Urinary bladder (tissue), 4 donors: ENCODE data around the gene AKAP5. TPM values are rescaled to one million over a fixed set of nuclear protein-coding genes. Genes with fewer than 3 reads are reported as not detected.
A peak's percentile ranks its signal among the peaks of the same experiment; 100 is the strongest.

Experiments
- DNase-seq: peaks from one replicate; pipeline ENCODE4 v3.0.0-alpha.2; 2015; ENCODE audit errors: extremely low spot score
- H3K27ac ChIP-seq: one replicate; pipeline ENCODE4 v1.5.1; 2013; ENCODE audit warnings: low read depth, mild to moderate bottlenecking, moderate library complexity
- H3K36me3 ChIP-seq: one replicate; pipeline ENCODE4 v1.6.1; 2013; ENCODE audit warnings: mild to moderate bottlenecking, moderate library complexity; ENCODE audit not compliant: insufficient read depth
- H3K4me1 ChIP-seq: one replicate; pipeline ENCODE4 v1.6.1; 2013; ENCODE audit warnings: mild to moderate bottlenecking, moderate library complexity; ENCODE audit not compliant: insufficient read depth
- H3K4me3 ChIP-seq: one replicate; pipeline ENCODE4 v1.5.1; 2013; ENCODE audit warnings: low read depth, low read length
- WGBS: extraction: QIAGEN DNeasy Blood & Tissue Kit; methylation state at CpG from one replicate; pipeline ENCODE4 v1.1.7; 2013; 5-methylcytosine and 5-hydroxymethylcytosine counted together
- polyA plus RNA-seq: library from polyadenylated mRNA; stranded (reverse); fragments of 200-250 nt; gene quantifications from one replicate; pipeline ENCODE4 v1.2.3, GENCODE V29; 2013
- total RNA-seq: library from RNA; depleted of rRNA; stranded (reverse); fragments of >200 nt; gene quantifications from one replicate; pipeline ENCODE4 v1.2.3, GENCODE V29; 2014
- donor health status: healthy with polysubstance abuse.
- donor health status: healthy.

Gene AKAP5
- total and polyA plus RNA-seq, 2 donors: 0.35 to 5.6 TPM

DNA sequence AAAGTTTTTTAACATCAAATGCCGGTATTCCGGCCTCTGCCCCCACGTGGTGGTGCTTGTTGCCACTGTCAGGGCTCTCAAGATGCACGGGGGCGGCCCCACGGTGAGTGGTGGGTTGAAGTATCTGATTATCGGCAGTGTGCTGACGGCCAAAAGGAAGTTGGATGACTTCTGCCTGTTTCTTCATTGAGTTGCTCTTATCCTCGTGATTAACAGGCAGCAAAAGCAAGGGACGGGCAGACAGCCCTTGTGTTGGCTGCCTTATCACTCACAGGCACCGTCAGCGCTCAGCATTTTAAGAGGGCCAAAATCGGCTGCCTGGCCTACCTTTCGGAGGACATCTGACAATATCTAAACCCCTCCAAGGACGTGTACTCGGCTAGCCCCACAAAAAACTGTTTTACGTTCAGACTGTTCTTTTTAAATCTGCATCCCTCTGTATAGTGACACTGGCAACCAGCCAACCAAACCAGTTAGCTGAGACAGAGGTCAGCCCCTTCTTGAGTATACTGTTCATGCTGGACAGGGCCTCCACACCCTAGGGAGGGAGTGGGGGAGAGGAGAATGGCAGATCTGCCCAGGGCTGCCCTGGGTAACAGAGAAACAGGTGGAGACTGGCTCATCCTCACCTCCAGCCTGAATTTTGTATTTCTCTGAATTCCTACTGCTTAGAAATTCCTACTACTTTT, 22.9 kb upstream of the AKAP5 start:
- Histone ChIP-seq H3K27ac (no peak overlapping the region), H3K4me3 (no peak overlapping the region), H3K36me3 (no peaks in the 10 kb centered on the region), H3K4me1 (no peaks in the 10 kb centered on the region)
- 72% methylated on average over 17 of the region's 17 CpGs for WGBS
- DNase-seq: no peak

DNA sequence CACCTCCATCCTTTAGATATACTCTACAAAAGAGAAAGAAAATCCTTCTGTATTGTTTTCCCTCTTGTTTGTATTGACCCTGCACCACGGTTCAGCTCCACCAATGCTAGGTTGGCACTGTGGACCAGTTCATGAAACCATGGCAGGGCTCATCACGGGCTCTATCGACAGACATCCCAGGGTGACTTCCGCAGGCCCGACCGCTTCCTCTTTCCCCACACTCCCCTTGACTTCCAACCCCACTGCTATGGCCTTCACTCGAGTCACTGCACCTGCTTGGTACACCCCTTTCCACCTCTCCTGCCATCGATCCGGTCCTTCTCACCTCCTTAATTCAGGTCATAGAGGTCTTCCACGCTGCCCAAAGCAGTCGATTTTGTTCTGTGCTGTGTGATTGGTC, 21.2 kb upstream of the AKAP5 start:
- Histone ChIP-seq H3K4me3 (no peak overlapping the region), H3K27ac (no peak overlapping the region), H3K36me3 (no peaks in the 10 kb centered on the region), H3K4me1 (no peaks in the 10 kb centered on the region)
- no peak for DNase-seq
- WGBS: 90% methylated on average over 11 of the region's 11 CpGs

DNA sequence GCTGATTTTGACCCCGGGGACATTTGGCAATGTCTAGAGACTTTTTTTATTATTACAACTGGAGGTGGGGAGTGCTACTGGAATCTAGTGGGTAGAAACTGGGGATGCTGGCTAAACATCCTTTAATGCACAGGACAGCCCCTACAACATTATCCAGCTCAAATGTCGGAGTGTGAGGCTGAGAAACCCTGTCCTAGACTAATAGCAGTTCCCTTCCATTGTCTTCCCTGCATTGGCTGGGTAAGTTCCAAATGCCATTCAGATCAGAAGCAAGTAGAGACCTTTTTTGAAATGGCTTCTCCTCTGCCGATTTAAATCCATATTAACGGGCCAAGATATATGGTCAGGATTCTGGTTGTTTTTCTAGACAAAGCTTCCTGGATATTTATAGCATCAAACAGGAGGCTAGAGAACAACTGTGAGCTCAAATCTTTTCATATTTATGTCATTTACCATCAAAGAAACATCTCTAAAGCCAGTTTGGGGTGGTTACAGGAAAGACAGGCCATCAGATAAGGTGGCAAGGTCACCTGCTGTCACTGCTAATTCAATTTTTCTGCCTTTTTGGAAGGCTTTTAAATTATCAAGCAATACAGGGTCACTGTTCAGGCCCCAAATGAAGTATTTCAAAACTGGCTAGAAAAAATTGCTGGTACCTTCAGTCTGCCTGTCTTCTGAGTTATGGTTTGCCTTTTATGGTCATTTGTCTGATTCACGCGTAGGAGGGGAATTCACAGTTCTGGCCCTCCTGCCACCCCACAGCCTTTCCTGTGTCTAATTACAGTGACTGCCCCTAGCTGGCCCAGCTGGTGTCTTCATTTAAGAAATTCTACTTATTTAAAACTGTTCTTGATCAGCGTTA, 20.1 kb upstream of the AKAP5 start:
- WGBS: 49% methylated on average over 7 of the region's 7 CpGs
- Histone ChIP-seq H3K4me1 (no peaks in the 10 kb centered on the region), H3K36me3 (peaks cover 2% of the 10 kb centered on the region), H3K27ac (peak overlapping the region; percentile 52), H3K4me3 (no peak overlapping the region)
- DNase-seq: no peak

DNA sequence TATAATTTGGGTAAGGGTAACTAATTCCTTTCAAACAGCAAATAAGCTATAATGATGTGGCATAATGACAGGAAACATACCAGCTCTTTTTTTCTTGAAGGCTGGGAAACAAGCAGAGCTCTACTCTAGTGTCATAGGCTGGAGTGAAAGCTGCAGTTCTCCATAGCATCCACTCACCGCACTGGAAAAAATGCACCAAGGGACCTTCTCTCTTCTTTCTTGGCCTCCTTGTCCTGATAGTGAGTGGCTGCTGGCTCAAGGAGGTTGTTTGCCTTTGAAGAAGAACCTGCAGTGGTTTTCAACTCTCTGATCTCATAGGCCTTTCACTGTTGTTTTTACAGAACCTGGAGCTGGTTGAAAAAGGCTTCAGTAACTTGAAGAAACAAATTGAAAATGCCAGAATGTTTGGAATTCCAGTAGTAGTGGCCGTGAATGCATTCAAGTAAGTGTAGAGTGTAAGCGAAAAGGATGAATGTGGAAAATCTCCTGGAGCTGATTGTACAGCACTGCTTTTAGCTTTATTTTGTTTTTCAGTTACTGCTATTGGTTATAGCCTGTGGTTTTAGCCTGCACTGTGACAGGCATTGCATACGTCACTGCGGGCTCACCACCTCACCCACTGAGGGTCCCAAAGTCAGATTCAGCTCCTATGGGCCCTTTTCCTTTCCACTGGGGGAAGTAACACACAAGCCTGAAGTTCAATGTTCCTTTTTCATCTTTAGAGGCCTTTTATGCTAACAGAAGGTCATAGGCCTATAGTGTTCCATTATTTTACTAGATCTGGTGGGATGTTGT, 17.2 kb upstream of the AKAP5 start:
- Histone ChIP-seq H3K27ac (no peak overlapping the region), H3K4me1 (no peaks in the 10 kb centered on the region), H3K36me3 (peaks cover 2% of the 10 kb centered on the region), H3K4me3 (no peak overlapping the region)
- 85% methylated on average over 5 of the region's 5 CpGs for WGBS
- no peak for DNase-seq

DNA sequence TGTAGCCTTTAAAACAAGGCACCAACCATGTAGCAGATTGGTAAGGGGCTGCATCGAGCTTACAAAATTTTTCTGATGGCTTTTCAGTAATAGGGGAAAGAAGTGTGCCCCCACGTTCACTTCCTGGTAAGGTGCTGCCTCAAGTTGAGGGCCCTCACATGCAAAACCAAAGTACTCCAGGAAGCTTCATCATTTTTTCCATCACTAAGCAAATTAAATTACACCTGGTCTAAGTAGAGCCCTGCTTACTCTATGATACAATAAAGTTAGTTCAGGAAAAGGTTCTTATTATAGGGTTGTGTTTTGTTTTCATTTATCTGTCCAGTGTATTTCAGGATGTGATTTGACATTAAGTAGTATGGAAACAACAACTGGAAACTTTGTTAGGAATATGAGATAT, 15.0 kb upstream of the AKAP5 start:
- 86% methylated on average over 2 of the region's 2 CpGs for WGBS
- H3K36me3 ChIP-seq: peaks cover 2% of the 10 kb centered on the region
- H3K27ac ChIP-seq: no peak overlapping the region
- H3K4me3 ChIP-seq: no peak overlapping the region
- H3K4me1 ChIP-seq: no peaks in the 10 kb centered on the region
- no peak for DNase-seq

DNA sequence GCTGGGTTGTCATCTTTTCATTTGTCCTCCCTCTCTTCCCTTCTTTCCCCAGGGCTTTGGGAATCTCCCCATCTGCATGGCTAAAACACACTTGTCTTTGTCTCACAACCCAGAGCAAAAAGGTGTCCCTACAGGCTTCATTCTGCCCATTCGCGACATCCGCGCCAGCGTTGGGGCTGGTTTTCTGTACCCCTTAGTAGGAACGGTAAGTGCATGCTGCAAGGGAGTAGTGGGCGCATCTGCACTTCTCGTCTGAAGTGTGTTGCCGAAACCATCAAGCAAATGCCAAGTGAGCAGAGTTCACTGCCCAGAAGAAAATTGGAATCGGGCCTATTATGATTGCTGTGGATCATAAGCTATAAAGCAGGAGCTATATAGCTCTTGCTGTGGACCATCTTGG, 10.6 kb upstream of the AKAP5 start:
- no peak overlapping the region for H3K4me3 ChIP-seq
- WGBS: 95% methylated on average over 10 of the region's 10 CpGs
- H3K27ac ChIP-seq: no peak overlapping the region
- H3K4me1 ChIP-seq: no peaks in the 10 kb centered on the region
- DNase-seq: no peak
- no peaks in the 10 kb centered on the region for H3K36me3 ChIP-seq

DNA sequence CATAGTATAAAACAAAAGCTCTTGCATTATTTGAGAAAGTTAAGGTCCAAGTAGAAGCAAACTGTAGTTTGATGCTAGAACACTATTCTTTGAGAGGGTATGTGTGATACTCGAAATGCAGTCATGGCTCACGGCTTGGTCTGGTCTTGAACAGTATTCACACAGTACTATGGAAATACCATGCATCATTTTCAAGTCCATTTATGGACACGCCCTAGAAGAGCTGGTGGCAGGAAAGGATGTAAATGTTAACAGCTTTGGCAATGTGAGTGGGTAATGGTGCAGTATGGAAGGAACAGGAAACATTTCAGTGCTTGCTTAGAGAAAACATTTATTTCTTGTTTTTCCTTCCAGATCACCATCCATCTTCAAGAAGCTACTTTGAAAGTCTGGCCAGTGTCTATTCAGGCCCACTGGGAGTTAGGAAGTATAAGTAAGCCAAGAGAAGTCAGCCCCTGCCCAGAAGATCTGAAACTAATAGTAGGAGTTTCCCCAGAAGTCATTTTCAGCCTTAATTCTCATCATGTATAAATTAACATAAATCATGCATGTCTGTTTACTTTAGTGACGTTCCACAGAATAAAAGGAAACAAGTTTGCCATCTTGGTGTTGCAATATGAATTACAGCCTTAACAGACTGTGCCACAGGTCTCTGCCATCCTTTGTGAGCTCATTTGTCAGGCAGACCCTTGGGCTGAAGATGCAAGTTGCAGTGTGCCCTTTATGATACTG, 5.7 kb upstream of the AKAP5 start:
- no peak overlapping the region for H3K27ac ChIP-seq
- DNase-seq: no peak
- no peak overlapping the region for H3K4me3 ChIP-seq
- H3K4me1 ChIP-seq: no peaks in the 10 kb centered on the region
- no peaks in the 10 kb centered on the region for H3K36me3 ChIP-seq
- WGBS: 73% methylated on average over 4 of the region's 4 CpGs

DNA sequence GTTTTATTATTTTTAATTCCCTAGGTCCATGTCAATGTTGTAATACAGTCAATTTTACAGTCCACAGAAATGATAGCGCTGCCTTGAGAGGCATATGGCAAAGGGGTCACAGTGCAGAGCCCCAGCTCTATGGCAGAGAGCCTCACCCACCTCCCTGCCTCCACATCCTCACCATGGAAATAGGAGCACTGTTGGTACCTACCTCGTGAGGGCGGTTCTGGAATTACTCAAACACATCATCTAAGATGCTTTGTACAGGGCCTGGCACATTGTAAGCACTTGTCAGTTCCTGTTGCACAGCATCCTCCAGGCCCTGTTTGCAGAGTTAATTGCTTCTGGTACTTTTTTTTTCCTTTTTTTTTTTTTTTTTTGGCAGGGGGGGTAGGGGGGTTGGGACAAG, 4.1 kb upstream of the AKAP5 start:
- 90% methylated on average over 3 of the region's 3 CpGs for WGBS

DNA sequence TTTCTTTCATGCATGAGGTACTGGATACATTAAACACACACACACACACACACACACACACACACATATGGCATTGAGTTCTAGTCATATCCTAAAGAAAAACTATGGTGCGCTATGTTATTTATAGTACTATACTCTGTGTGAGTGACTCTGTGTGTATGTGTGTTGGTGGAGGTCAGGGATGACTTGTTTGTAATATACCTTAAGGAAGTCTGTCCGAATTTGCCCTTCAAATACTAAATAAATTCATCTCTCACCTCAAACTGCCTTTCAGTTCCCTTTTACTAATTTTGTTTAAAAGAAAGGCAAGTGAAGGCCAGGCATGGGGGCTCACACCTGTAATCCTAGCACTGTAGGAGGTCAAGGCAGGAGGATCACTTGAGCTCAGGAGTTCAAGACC, 2.1 kb upstream of the AKAP5 start:
- WGBS: 92% methylated on average over 2 of the region's 2 CpGs
- Histone ChIP-seq H3K4me3 (no peak overlapping the region), H3K27ac (no peak overlapping the region), H3K36me3 (no peaks in the 10 kb centered on the region), H3K4me1 (no peaks in the 10 kb centered on the region)
- no peak for DNase-seq

More for the DNA sequence above, 4.1 kb upstream of the AKAP5 start:
- no peaks in the 10 kb centered on the region for H3K4me1 ChIP-seq
- H3K4me3 ChIP-seq: no peak overlapping the region
- DNase-seq: no peak
- no peaks in the 10 kb centered on the region for H3K36me3 ChIP-seq
- no peak overlapping the region for H3K27ac ChIP-seq

DNA sequence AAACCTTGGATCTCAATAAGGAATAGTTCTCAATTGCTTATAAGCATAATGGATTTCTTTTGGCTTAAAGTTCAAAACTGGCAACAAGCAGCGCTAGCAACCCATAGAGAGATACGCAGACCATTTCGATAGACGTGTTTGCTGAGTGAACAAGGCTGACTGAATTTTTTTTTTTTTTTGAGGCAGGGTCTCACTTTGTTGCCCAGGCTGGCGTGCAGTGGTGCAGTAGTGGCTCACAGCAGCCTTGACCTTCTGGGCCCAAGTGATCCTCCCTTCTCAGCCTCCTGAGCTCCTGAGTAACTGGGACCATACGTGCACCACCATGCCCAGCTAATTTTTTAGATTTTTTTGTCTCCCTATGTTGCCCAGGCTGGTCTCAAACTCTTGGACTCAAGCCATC, 1.4 kb upstream of the AKAP5 start:
- DNase-seq: no peak
- no peak overlapping the region for H3K4me3 ChIP-seq
- WGBS: 97% methylated on average over 6 of the region's 6 CpGs
- H3K27ac ChIP-seq: no peak overlapping the region
- no peaks in the 10 kb centered on the region for H3K4me1 ChIP-seq
- no peaks in the 10 kb centered on the region for H3K36me3 ChIP-seq

DNA sequence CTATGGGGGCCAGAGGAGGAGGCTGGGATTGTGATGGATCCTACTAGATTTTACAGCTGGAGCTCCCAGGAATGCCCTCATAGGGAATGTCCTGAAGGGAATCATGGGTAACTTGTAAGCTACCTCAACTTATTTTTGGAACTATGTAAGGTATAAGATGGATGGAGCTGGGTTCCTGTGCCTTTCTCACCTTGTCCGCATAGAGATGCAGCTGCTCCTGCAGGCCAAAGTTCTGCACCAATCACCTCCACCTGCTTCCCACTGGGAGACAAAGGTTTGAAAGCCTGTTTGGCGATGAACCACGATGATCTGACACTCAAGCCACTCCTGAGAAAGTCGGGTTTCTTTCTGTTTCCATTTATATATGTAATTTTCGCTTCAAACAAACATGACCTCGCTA, 648 bp upstream of the AKAP5 start:
- 20% methylated on average over 6 of the region's 6 CpGs for WGBS
- no peaks in the 10 kb centered on the region for H3K4me1 ChIP-seq
- H3K36me3 ChIP-seq: no peaks in the 10 kb centered on the region
- no peak for DNase-seq
- no peak overlapping the region for H3K27ac ChIP-seq
- H3K4me3 ChIP-seq: peak overlapping the region; percentile 90

DNA sequence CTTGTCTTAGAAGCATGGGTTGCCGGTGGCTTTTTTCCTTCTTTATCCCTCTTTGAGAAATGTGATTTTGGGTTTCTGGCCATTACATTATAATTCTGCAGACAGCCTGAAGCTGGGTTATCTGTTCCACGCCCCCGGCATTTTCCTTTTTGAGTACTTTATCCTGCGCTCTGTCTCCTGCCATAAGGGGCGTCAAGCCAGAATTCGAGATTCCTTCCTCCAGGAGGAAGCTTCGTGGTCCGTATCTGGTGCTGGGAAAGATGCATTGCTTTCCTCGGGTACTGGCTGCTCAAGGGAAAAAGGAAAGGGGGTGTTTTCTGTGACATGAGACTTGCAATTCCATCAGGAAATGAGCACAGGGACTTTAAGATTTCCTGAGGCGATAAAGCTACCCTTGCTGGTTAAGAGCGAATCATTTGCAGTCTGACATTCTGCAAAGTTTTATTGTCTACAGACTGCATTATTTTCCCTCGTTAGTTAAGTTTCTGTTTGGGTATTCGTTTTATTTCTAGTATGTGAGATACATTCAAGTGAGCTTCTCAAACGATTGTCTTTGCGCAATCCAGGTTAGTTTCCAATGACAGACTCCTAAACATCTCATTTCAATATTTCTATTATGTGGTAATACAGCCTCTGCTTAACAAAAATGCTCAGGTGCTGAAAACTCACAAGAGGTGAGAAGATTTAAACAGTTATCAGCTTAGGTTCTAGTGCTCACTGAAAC, 694 bp downstream of the AKAP5 start:
- Histone ChIP-seq H3K4me1 (no peaks in the 10 kb centered on the region), H3K4me3 (peak overlapping the region; percentile 90), H3K27ac (no peak overlapping the region), H3K36me3 (no peaks in the 10 kb centered on the region)
- 7% methylated on average over 15 of the region's 15 CpGs for WGBS
- no peak for DNase-seq

DNA sequence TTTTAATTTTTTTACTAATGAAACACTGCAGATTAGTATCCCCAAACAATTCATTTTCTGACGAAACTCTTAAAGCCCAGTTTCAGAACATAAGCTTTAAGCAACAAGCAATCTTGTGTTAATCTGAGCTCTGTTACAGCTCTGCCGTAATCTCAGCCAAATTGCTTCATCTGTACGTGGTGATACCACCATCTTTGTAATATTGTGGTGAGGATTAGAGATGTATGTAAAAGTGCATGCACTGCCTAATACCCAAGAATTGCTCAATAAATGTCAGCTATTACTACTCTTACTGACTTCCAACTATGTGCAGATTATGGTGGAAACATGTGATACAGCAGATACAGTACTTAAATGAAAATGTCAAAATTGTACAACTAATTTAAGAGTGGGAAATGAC, 1.8 kb downstream of the AKAP5 start:
- Histone ChIP-seq H3K4me3 (no peak overlapping the region), H3K36me3 (no peaks in the 10 kb centered on the region), H3K27ac (no peak overlapping the region), H3K4me1 (no peaks in the 10 kb centered on the region)
- 85% methylated on average over 3 of the region's 3 CpGs for WGBS
- DNase-seq: no peak
